ENCODE results near the gene GLTPD2. TPM values are rescaled to one million over a fixed set of nuclear protein-coding genes. Genes with fewer than 3 reads are reported as not detected.

Gene GLTPD2
- total RNA-seq, 6 experiments from 2014 or later, result not detected

DNA sequence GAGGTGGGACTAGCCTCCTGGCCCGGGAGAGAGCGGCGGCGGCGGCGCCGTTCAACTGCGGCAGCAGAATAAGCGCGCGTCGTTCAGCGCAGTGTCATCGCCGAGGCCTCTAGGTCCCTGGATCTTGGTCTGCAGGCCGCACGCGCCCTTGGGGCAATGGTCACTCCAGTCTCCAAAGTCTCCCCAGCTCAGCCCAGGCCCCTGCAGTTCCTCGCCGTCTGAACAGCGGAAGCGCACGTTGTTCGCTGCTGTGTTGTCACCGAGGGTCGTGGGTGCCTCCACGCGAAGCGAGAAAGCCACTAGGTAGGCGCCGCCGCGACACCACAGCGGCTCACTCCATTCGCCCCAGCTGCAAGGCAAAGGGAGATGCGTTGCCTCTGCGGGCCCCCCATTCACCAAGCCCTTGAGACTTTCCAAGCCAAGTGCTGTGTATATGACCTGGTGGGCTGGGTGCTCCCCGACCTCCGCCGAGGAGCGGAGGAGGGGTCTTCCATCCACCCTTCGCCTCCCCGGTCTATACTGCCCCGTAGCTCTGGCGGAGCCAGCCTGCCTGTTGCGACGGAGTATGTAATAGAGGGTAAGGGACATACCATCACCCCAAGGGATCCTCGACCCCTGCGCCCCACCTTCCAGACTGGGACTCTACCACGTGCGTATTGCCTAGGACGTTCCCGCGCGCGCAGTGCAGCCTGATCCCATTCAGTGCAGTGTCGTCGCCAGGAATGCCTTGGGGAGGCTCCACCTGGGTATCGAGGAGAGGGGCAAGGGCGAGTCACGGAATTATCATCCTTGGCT lies 3.3 kb upstream of the GLTPD2 start:
- Mint-ChIP-seq H3K9me3 (no peaks in the 10 kb centered on the region), H3K27ac (no peak overlapping the region), H3K36me3 (ENCODE audit: low read depth) (no peaks in the 10 kb centered on the region), H3K4me1 (ENCODE audit: low read depth) (peaks cover 25% of the 10 kb centered on the region), H3K4me3 (peak overlapping the region; percentile 85), H3K27me3 (ENCODE audit: insufficient read depth) (peaks cover 29% of the 10 kb centered on the region)
- no peak for DNase-seq
- TF ChIP-seq, protein P1, sequence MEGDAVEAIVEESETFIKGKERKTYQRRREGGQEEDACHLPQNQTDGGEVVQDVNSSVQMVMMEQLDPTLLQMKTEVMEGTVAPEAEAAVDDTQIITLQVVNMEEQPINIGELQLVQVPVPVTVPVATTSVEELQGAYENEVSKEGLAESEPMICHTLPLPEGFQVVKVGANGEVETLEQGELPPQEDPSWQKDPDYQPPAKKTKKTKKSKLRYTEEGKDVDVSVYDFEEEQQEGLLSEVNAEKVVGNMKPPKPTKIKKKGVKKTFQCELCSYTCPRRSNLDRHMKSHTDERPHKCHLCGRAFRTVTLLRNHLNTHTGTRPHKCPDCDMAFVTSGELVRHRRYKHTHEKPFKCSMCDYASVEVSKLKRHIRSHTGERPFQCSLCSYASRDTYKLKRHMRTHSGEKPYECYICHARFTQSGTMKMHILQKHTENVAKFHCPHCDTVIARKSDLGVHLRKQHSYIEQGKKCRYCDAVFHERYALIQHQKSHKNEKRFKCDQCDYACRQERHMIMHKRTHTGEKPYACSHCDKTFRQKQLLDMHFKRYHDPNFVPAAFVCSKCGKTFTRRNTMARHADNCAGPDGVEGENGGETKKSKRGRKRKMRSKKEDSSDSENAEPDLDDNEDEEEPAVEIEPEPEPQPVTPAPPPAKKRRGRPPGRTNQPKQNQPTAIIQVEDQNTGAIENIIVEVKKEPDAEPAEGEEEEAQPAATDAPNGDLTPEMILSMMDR (IDR thresholded peaks at IDR 0.05), result no peak

DNA sequence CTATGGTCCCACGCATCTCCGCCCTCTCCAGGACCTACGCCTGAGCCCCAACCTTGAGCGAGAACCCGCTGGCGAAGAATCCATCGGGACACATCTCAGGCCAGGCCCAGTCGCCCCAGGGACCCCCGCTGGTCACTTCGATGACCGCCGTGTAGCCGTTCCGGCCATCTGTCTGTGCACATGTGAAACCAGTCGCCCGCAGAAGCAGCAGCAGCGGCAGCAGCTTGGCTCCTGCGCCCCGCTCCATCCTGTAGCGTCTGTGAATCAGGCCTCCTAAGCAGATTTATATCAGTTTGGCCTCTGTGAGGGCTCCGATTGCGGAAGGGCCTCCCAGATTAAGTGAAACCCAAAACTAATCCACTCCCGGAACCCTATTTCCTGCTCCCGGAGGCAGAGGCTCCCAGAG lies 2.7 kb upstream of the GLTPD2 start, which contains the start of gene VMO1:
VMO1 (minus strand) TSS at position 259 of the 406 bp plus-strand sequence; CDS start at position 247, 12 bp downstream.
- H3K4me3 Mint-ChIP-seq, result peak within 1 kb of the TSS; percentile 85
- DNase-seq, result no peak
- TF ChIP-seq, protein P1 (IDR thresholded peaks at IDR 0.05), result no peak
- H3K36me3 Mint-ChIP-seq (ENCODE audit: low read depth), result no peaks in the 10 kb centered on the region
- H3K9me3 Mint-ChIP-seq, result no peaks in the 10 kb centered on the region
- H3K4me1 Mint-ChIP-seq (ENCODE audit: low read depth), result peaks cover 31% of the 10 kb centered on the region
- peaks cover 25% of the 10 kb centered on the region for H3K27me3 Mint-ChIP-seq (ENCODE audit: insufficient read depth)
- no peak within 1 kb of the TSS for H3K27ac Mint-ChIP-seq

DNA sequence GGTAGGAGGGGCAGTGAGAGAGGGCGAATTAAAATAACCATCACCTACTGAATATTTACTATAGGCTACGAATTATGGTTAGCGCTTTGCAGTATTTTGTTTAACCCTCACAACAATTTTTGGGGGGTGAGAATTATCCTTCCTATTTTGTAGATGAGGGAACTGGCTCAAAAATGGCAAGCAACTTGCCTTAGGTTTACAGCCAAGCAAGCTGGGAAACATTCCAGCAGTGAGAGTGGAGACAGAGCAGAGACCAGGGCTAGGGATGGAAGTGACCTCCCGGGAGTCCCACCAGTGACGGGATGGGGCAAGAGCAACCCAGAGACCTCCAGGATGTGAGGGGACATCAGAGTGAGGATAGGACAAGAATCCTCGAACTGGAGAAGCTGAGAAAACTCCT lies 2.2 kb upstream of the GLTPD2 start:
- H3K9me3 Mint-ChIP-seq, result no peaks in the 10 kb centered on the region
- DNase-seq, result no peak
- TF ChIP-seq, protein P1 (IDR thresholded peaks at IDR 0.05), result no peak
- no peak overlapping the region for H3K27ac Mint-ChIP-seq
- no peaks in the 10 kb centered on the region for H3K36me3 Mint-ChIP-seq (ENCODE audit: low read depth)
- H3K4me1 Mint-ChIP-seq (ENCODE audit: low read depth), result peaks cover 32% of the 10 kb centered on the region
- peaks cover 25% of the 10 kb centered on the region for H3K27me3 Mint-ChIP-seq (ENCODE audit: insufficient read depth)
- H3K4me3 Mint-ChIP-seq, result peak overlapping the region; percentile 85

DNA sequence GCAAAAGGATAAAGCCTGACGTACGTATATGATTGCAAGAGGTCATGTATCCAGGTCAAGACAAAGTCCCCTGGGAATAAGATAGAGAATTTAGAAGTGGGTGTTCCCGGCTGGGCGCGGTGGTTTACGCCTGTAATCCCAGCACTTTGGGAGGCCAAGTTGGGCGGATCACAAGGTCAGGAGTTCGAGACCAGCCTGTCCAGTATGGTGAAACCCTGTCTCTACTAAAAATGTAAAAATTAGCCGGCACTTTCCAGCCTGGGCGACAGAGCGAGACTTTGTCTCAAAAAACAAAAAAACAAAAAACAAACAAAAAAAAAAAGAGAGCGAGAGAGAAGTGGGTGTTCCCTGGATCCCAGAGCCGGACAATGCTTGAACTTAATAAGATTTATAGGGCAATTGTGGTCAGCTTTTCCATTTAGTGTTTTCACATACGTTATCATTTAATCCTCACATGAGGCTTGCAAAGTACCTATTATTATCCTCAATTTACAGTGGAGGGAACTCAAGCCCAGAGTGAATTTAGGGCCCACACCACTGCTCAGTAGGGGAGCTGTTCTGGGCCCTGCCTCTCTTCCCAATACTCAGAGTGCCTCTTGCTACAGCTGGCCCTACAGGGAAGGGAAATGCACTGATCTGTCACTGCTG lies 481 bp upstream of the GLTPD2 start:
- H3K27me3 Mint-ChIP-seq (ENCODE audit: insufficient read depth), result peaks cover 17% of the 10 kb centered on the region

DNA sequence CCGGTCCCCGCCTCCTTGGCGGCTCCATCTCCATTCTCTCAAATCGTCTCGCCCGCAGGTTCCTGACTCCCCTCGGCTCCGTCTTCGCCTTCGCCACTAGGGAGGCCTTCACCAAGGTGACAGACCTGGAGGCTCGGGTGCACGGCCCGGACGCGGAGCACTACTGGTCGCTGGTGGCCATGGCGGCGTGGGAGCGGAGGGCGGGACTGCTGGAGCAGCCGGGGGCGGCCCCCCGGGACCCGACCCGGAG lies 862 bp downstream of the GLTPD2 start:
- H3K27ac Mint-ChIP-seq, result peak overlapping the region; percentile 52
- no peak for DNase-seq
- H3K27me3 Mint-ChIP-seq (ENCODE audit: insufficient read depth), result peaks cover 10% of the 10 kb centered on the region

More for the DNA sequence above, 481 bp upstream of the GLTPD2 start:
- Mint-ChIP-seq H3K4me1 (ENCODE audit: low read depth) (peaks cover 32% of the 10 kb centered on the region), H3K4me3 (peak overlapping the region; percentile 34; the same call in 1 of the 2 replicates), H3K36me3 (ENCODE audit: low read depth) (no peaks in the 10 kb centered on the region), H3K27ac (no peak overlapping the region), H3K9me3 (no peaks in the 10 kb centered on the region)
- DNase-seq, result no peak
- TF ChIP-seq, protein P1 (IDR thresholded peaks at IDR 0.05), result no peak

More for the DNA sequence above, 862 bp downstream of the GLTPD2 start:
- H3K9me3 Mint-ChIP-seq, result no peaks in the 10 kb centered on the region
- H3K4me1 Mint-ChIP-seq (ENCODE audit: low read depth), result peaks cover 32% of the 10 kb centered on the region
- TF ChIP-seq, protein P1 (IDR thresholded peaks at IDR 0.05), result no peak
- no peaks in the 10 kb centered on the region for H3K36me3 Mint-ChIP-seq (ENCODE audit: low read depth)
- peak overlapping the region; percentile 82 for H3K4me3 Mint-ChIP-seq

All from HFFc6 (cell line).